Panc1 (cell line): ENCODE results near the gene LMOD1.

Experiments used
- POLR2AphosphoS5 ChIP-seq: IDR thresholded peaks from 2 replicates; pipeline ENCODE4 v1.6.1; 2012; ENCODE audit warnings: mild to moderate bottlenecking, low read depth, low read length, moderate library complexity
- SIN3A ChIP-seq: IDR thresholded peaks from 2 replicates; pipeline ENCODE4 v1.6.1; 2012; ENCODE audit warnings: low read depth, mild to moderate bottlenecking, low read length, moderate library complexity, borderline replicate concordance; ENCODE audit not compliant: insufficient read depth
- TCF7L2 ChIP-seq: IDR thresholded peaks from 2 replicates; pipeline ENCODE4 v1.6.1; 2011; ENCODE audit warnings: mild to moderate bottlenecking, low read depth, low read length, inconsistent platforms
- TF ChIP-seq, protein P1 (sequence below): fragments of 450-650 bp; IDR thresholded peaks from 2 replicates; pipeline ENCODE4 v1.5.1; 2017; ENCODE audit warnings: mild to moderate bottlenecking
- TF ChIP-seq, protein P2 (sequence below), 2 experiments: IDR thresholded peaks; 2 replicates each; pipeline ENCODE4 v1.6.1; 2011 to 2012; ENCODE audit warnings: low read depth in 2 of 2, control low read depth in 1 of 2, low read length in 1 of 2, mild to moderate bottlenecking in 1 of 2, moderate library complexity in 1 of 2; ENCODE audit not compliant: insufficient read depth in 1 of 2

DNA sequence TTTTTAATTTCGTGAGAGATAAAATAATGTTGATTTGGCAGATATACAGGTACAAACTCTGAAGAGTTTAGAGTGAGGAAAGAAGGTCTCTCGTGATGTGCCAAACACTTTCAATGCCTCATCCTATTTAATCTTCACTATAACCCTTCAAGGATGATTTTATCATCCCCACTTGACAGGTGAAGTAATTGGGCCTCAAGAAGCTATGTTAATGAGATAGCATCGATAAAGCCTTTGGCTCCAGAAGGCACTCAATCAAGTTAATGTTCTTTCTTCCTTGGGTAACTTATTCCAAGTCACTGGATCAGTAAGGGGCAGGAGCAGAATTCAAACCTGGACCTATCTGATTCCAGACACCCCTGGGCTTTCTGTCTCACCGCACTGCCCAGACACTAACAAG, 7.2 kb downstream of the LMOD1 start:
- TF ChIP-seq, protein P1, sequence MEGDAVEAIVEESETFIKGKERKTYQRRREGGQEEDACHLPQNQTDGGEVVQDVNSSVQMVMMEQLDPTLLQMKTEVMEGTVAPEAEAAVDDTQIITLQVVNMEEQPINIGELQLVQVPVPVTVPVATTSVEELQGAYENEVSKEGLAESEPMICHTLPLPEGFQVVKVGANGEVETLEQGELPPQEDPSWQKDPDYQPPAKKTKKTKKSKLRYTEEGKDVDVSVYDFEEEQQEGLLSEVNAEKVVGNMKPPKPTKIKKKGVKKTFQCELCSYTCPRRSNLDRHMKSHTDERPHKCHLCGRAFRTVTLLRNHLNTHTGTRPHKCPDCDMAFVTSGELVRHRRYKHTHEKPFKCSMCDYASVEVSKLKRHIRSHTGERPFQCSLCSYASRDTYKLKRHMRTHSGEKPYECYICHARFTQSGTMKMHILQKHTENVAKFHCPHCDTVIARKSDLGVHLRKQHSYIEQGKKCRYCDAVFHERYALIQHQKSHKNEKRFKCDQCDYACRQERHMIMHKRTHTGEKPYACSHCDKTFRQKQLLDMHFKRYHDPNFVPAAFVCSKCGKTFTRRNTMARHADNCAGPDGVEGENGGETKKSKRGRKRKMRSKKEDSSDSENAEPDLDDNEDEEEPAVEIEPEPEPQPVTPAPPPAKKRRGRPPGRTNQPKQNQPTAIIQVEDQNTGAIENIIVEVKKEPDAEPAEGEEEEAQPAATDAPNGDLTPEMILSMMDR: no peak
- TF ChIP-seq POLR2AphosphoS5 (no peak), TCF7L2 (no peak), SIN3A (no peak)
- TF ChIP-seq, protein P2, sequence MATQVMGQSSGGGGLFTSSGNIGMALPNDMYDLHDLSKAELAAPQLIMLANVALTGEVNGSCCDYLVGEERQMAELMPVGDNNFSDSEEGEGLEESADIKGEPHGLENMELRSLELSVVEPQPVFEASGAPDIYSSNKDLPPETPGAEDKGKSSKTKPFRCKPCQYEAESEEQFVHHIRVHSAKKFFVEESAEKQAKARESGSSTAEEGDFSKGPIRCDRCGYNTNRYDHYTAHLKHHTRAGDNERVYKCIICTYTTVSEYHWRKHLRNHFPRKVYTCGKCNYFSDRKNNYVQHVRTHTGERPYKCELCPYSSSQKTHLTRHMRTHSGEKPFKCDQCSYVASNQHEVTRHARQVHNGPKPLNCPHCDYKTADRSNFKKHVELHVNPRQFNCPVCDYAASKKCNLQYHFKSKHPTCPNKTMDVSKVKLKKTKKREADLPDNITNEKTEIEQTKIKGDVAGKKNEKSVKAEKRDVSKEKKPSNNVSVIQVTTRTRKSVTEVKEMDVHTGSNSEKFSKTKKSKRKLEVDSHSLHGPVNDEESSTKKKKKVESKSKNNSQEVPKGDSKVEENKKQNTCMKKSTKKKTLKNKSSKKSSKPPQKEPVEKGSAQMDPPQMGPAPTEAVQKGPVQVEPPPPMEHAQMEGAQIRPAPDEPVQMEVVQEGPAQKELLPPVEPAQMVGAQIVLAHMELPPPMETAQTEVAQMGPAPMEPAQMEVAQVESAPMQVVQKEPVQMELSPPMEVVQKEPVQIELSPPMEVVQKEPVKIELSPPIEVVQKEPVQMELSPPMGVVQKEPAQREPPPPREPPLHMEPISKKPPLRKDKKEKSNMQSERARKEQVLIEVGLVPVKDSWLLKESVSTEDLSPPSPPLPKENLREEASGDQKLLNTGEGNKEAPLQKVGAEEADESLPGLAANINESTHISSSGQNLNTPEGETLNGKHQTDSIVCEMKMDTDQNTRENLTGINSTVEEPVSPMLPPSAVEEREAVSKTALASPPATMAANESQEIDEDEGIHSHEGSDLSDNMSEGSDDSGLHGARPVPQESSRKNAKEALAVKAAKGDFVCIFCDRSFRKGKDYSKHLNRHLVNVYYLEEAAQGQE (IDR thresholded peaks at IDR 0.05; ENCODE audit: insufficient read depth in 1 of 2, low read depth in 2 of 2, low read length in 1 of 2): no peak
